Measurements from ENCODE around the gene FAM131C. TPM values are rescaled to one million over a fixed set of nuclear protein-coding genes. Genes with fewer than 3 reads are reported as not detected.

The FAM131C gene
- total RNA-seq, 1 experiment from 2014 or later: 0.41 TPM

GRCh38 chr1:16117369-16117768, 43.9 kb upstream of the FAM131C start:
- H3K27me3 ChIP-seq (replicated peaks; ENCODE audit: control insufficient read depth, insufficient read depth, low read length): no peaks in the 10 kb centered on the region
- Mint-ChIP-seq H3K36me3 (ENCODE audit: insufficient read depth, unreplicated experiment) (peaks cover 5% of the 10 kb centered on the region), H3K4me3 (ENCODE audit: unreplicated experiment) (no peak overlapping the region), H3K27ac (ENCODE audit: unreplicated experiment) (no peak overlapping the region), H3K4me1 (ENCODE audit: low read depth, unreplicated experiment) (no peaks in the 10 kb centered on the region), H3K9me3 (ENCODE audit: unreplicated experiment) (no peaks in the 10 kb centered on the region), H3K27me3 (ENCODE audit: insufficient read depth, unreplicated experiment) (no peaks in the 10 kb centered on the region)
- no peaks in the 10 kb centered on the region for H3K36me3 ChIP-seq (ENCODE audit: control insufficient read depth, insufficient read depth, low read length)
- H3K4me3 ChIP-seq (ENCODE audit: low read depth, low read length): no peak overlapping the region
- TF ChIP-seq, protein P1, sequence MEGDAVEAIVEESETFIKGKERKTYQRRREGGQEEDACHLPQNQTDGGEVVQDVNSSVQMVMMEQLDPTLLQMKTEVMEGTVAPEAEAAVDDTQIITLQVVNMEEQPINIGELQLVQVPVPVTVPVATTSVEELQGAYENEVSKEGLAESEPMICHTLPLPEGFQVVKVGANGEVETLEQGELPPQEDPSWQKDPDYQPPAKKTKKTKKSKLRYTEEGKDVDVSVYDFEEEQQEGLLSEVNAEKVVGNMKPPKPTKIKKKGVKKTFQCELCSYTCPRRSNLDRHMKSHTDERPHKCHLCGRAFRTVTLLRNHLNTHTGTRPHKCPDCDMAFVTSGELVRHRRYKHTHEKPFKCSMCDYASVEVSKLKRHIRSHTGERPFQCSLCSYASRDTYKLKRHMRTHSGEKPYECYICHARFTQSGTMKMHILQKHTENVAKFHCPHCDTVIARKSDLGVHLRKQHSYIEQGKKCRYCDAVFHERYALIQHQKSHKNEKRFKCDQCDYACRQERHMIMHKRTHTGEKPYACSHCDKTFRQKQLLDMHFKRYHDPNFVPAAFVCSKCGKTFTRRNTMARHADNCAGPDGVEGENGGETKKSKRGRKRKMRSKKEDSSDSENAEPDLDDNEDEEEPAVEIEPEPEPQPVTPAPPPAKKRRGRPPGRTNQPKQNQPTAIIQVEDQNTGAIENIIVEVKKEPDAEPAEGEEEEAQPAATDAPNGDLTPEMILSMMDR (IDR thresholded peaks at IDR 0.05; ENCODE audit: insufficient read depth in 1 of 2, low read depth in 1 of 2, low read length in 1 of 2, severe bottlenecking in 1 of 2, unreplicated experiment in 1 of 2): no peak
- ChIA-PET POLR2A (no interaction called here), CTCF (no interaction called here)
- peaks cover 14% of the 10 kb centered on the region; the same call in 1 of the 2 replicates for H3K4me1 ChIP-seq
- BruUV-seq (replicated peaks): no TSS peak
- no peak for DNase-seq
- intact Hi-C loops (cut with micrococcal nuclease; ENCODE audit: unreplicated experiment): no loop called here
- no peaks in the 10 kb centered on the region for H3K9me3 ChIP-seq

DNA sequence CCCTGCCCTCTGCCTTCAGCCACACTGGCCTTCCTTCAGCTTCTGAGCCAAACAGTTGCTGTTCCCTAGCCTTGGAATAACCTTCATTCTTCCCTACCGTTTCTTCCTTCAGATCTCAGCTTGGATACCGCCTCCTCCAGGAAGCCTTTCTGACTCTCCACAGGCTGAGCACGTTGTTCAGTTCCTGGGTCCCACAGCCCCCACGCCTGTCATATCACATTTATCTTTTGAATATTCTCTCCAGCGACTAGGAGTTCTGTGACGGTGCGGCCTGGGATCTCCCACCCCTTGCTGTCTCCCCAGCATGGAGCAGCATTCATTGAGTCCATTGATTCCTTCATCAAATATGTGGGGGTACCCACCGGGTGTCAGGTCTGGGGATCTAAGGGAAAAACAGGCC, 43.2 kb upstream of the FAM131C start:
- TF ChIP-seq, protein P1 (IDR thresholded peaks at IDR 0.05; ENCODE audit: insufficient read depth in 1 of 2, low read depth in 1 of 2, low read length in 1 of 2, severe bottlenecking in 1 of 2, unreplicated experiment in 1 of 2): no peak
- H3K4me3 Mint-ChIP-seq (ENCODE audit: unreplicated experiment): no peak overlapping the region
- intact Hi-C loops (cut with micrococcal nuclease; ENCODE audit: unreplicated experiment): no loop called here
- peaks cover 5% of the 10 kb centered on the region for H3K36me3 Mint-ChIP-seq (ENCODE audit: insufficient read depth, unreplicated experiment)
- H3K27me3 Mint-ChIP-seq (ENCODE audit: insufficient read depth, unreplicated experiment): no peaks in the 10 kb centered on the region
- Histone ChIP-seq H3K9me3 (no peaks in the 10 kb centered on the region), H3K4me1 (peaks cover 14% of the 10 kb centered on the region; the same call in 1 of the 2 replicates), H3K36me3 (ENCODE audit: control insufficient read depth, insufficient read depth, low read length) (no peaks in the 10 kb centered on the region), H3K27me3 (replicated peaks; ENCODE audit: control insufficient read depth, insufficient read depth, low read length) (no peaks in the 10 kb centered on the region), H3K4me3 (ENCODE audit: low read depth, low read length) (no peak overlapping the region)
- no peaks in the 10 kb centered on the region for H3K9me3 Mint-ChIP-seq (ENCODE audit: unreplicated experiment)
- H3K4me1 Mint-ChIP-seq (ENCODE audit: low read depth, unreplicated experiment): no peaks in the 10 kb centered on the region
- DNase-seq: no peak
- ChIA-PET POLR2A (no interaction called here), CTCF (no interaction called here)
- H3K27ac Mint-ChIP-seq (ENCODE audit: unreplicated experiment): no peak overlapping the region
- BruUV-seq (replicated peaks): no TSS peak

GRCh38 chr1:16116002-16116401, 42.6 kb upstream of the FAM131C start:
- Histone ChIP-seq H3K27me3 (replicated peaks; ENCODE audit: control insufficient read depth, insufficient read depth, low read length) (no peaks in the 10 kb centered on the region), H3K9me3 (no peaks in the 10 kb centered on the region), H3K4me1 (peaks cover 12% of the 10 kb centered on the region; the same call in 1 of the 2 replicates), H3K4me3 (ENCODE audit: low read depth, low read length) (no peak overlapping the region), H3K36me3 (ENCODE audit: control insufficient read depth, insufficient read depth, low read length) (no peaks in the 10 kb centered on the region)
- Mint-ChIP-seq H3K4me1 (ENCODE audit: low read depth, unreplicated experiment) (no peaks in the 10 kb centered on the region), H3K4me3 (ENCODE audit: unreplicated experiment) (no peak overlapping the region), H3K27me3 (ENCODE audit: insufficient read depth, unreplicated experiment) (no peaks in the 10 kb centered on the region), H3K36me3 (ENCODE audit: insufficient read depth, unreplicated experiment) (peaks cover 5% of the 10 kb centered on the region), H3K27ac (ENCODE audit: unreplicated experiment) (no peak overlapping the region), H3K9me3 (ENCODE audit: unreplicated experiment) (no peaks in the 10 kb centered on the region)
- no TSS peak for BruUV-seq (replicated peaks)
- POLR2A ChIA-PET: no interaction called here
- intact Hi-C loops (cut with micrococcal nuclease; ENCODE audit: unreplicated experiment): no loop called here
- no peak for DNase-seq
- CTCF ChIA-PET: no interaction called here
- TF ChIP-seq, protein P1 (IDR thresholded peaks at IDR 0.05; ENCODE audit: insufficient read depth in 1 of 2, low read depth in 1 of 2, low read length in 1 of 2, severe bottlenecking in 1 of 2, unreplicated experiment in 1 of 2): no peak

All from Caco-2 (cell line).